ENCODE data around the gene NEGR1. TPM values are rescaled to one million over a fixed set of nuclear protein-coding genes. Genes with fewer than 3 reads are reported as not detected.
A peak's percentile ranks its signal among the peaks of the same experiment; 100 is the strongest.

Gene NEGR1
- total and polyA plus RNA-seq, 2 donors (not counting 3 experiments of a cell fraction or from before 2014, with no cell fraction given), result 6.8 to 21.8 TPM

DNA sequence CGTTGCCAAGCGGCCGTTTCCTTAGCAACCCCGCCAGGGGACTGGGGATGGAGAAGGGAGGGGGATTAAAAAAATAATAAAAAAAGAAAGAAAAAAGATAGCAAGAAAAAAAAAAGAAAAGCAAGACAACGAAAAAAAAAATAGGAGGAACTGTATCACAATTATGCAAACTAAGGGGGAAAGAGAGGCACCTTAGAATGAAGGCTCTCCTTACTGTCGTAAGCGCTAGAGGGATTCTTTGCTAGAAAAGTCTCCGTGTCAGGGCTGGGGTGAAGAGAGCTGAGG, 625 bp upstream of the NEGR1 start:
- ChIA-PET CTCF (no interaction called here), POLR2A (no interaction called here)
- Histone ChIP-seq H3K9ac (replicated peaks; ENCODE audit: extremely low read depth, insufficient read depth, low read length) (peak overlapping the region; percentile 98), H3K4me1 (ENCODE audit: control insufficient read depth, extremely low read depth, insufficient read depth, low read length) (peaks cover 54% of the 10 kb centered on the region), H3K4me3 (replicated peaks in 1 of 3; ENCODE audit: insufficient read depth in 1 of 3, low read depth in 1 of 3, low read length in 3 of 3) (peak overlapping the region; percentile 75 to 84 (median 78)), H2AFZ (ENCODE audit: low read depth, low read length) (peak overlapping the region; percentile 88), H3K27ac (ENCODE audit: insufficient read depth, low read depth, low read length) (peak overlapping the region; percentile 96), H4K20me1 (replicated peaks; ENCODE audit: control insufficient read depth, extremely low read depth, insufficient read depth, low read length) (no peaks in the 10 kb centered on the region), H3K4me2 (ENCODE audit: insufficient read depth, low read length) (peak overlapping the region; percentile 85), H3K27me3 (ENCODE audit: control insufficient read depth in 2 of 2, insufficient read depth in 2 of 2, low read length in 2 of 2) (no peaks in the 10 kb centered on the region), H3K9me1 (replicated peaks; ENCODE audit: control insufficient read depth, extremely low read depth, insufficient read depth, low read length) (no peaks in the 10 kb centered on the region), H3K36me3 (ENCODE audit: control insufficient read depth in 2 of 2, extremely low read depth in 1 of 2, insufficient read depth in 2 of 2, low read length in 2 of 2) (no peaks in the 10 kb centered on the region), H3K9me3 (replicated peaks; ENCODE audit: control insufficient read depth, insufficient read depth, low read length) (no peaks in the 10 kb centered on the region), H3K79me2 (ENCODE audit: control insufficient read depth, insufficient read depth, low read length) (peaks cover 34% of the 10 kb centered on the region)
- DNase-seq (ENCODE audit: low read depth, low spot score) (no peak), FAIRE-seq (no peak)
- intact Hi-C loops (cut with micrococcal nuclease) (loop anchor here (2.0 to 10.0 kb wide), 9 partner anchors 52 to 1912 kb away; partner anchors contain the start of genes FPGT and LRRIQ3), dilution Hi-C loops (cut with MboI; ENCODE audit: extremely low pct_ligation_motif_present, low sequenced_read_pairs) (no loop called here)
- TF ChIP-seq, protein P1, sequence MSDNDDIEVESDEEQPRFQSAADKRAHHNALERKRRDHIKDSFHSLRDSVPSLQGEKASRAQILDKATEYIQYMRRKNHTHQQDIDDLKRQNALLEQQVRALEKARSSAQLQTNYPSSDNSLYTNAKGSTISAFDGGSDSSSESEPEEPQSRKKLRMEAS (IDR thresholded peaks at IDR 0.05; ENCODE audit: insufficient read depth, insufficient read length), result no peak
- TF ChIP-seq POLR2AphosphoS5 (IDR thresholded peaks at IDR 0.05; ENCODE audit: insufficient read depth, low read depth, low read length) (no peak), GATA2 (IDR thresholded peaks at IDR 0.05; ENCODE audit: insufficient read depth, insufficient read length, low read depth, low read length) (no peak), JUN (IDR thresholded peaks at IDR 0.05; ENCODE audit: borderline replicate concordance, insufficient read depth, insufficient read length, low read depth) (no peak), EZH2 (IDR thresholded peaks at IDR 0.05; ENCODE audit: borderline replicate concordance, low read depth, low read length, severe bottlenecking) (no peak), POLR2A (IDR thresholded peaks at IDR 0.05; ENCODE audit: low read depth, low read length) (no peak), FOS (IDR thresholded peaks at IDR 0.05; ENCODE audit: borderline replicate concordance, insufficient read depth, low read length) (no peak), MYC (IDR thresholded peaks at IDR 0.05; ENCODE audit: low read depth, low read length) (no peak)
- TF ChIP-seq, protein P2, sequence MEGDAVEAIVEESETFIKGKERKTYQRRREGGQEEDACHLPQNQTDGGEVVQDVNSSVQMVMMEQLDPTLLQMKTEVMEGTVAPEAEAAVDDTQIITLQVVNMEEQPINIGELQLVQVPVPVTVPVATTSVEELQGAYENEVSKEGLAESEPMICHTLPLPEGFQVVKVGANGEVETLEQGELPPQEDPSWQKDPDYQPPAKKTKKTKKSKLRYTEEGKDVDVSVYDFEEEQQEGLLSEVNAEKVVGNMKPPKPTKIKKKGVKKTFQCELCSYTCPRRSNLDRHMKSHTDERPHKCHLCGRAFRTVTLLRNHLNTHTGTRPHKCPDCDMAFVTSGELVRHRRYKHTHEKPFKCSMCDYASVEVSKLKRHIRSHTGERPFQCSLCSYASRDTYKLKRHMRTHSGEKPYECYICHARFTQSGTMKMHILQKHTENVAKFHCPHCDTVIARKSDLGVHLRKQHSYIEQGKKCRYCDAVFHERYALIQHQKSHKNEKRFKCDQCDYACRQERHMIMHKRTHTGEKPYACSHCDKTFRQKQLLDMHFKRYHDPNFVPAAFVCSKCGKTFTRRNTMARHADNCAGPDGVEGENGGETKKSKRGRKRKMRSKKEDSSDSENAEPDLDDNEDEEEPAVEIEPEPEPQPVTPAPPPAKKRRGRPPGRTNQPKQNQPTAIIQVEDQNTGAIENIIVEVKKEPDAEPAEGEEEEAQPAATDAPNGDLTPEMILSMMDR (IDR thresholded peaks at IDR 0.05; ENCODE audit: extremely low read depth in 1 of 2, insufficient read depth in 1 of 2, low read depth in 1 of 2, low read length in 2 of 2), result no peak
- no TSS peak for BruUV-seq (replicated peaks)
